Cardiac fibroblast (primary cell): ENCODE results near the gene PLXDC2.
A peak's percentile ranks its signal among the peaks of the same experiment; 100 is the strongest.

Source experiments
- DNase-seq, 2 donors: peaks; one replicate each; pipeline versions ENCODE4 v3.0.0 to v3.0.0-alpha.2; 2010; ENCODE audit warnings: low read depth in 2 of 2
- H3K4me3 ChIP-seq, 2 donors: replicated peaks in 1 of 2; 1 replicate in 1 of 2; 2 replicates in 1 of 2; pipeline ENCODE4 v1.5.1; 2011; ENCODE audit warnings: low read depth in 2 of 2, low read length in 2 of 2, mild to moderate bottlenecking in 2 of 2, moderate library complexity in 1 of 2
- TF ChIP-seq, protein P1 (sequence below): IDR thresholded peaks from one replicate; pipeline ENCODE4 v1.5.1; 2011; ENCODE audit warnings: low read depth, mild to moderate bottlenecking, low read length, inconsistent platforms

The PLXDC2 gene

GRCh38 chr10:20005638-20006037 lies 189.4 kb downstream of the PLXDC2 start:
- DNase-seq, result no peak
- H3K4me3 ChIP-seq, result no peak overlapping the region
- TF ChIP-seq, protein P1, sequence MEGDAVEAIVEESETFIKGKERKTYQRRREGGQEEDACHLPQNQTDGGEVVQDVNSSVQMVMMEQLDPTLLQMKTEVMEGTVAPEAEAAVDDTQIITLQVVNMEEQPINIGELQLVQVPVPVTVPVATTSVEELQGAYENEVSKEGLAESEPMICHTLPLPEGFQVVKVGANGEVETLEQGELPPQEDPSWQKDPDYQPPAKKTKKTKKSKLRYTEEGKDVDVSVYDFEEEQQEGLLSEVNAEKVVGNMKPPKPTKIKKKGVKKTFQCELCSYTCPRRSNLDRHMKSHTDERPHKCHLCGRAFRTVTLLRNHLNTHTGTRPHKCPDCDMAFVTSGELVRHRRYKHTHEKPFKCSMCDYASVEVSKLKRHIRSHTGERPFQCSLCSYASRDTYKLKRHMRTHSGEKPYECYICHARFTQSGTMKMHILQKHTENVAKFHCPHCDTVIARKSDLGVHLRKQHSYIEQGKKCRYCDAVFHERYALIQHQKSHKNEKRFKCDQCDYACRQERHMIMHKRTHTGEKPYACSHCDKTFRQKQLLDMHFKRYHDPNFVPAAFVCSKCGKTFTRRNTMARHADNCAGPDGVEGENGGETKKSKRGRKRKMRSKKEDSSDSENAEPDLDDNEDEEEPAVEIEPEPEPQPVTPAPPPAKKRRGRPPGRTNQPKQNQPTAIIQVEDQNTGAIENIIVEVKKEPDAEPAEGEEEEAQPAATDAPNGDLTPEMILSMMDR, result no peak

DNA sequence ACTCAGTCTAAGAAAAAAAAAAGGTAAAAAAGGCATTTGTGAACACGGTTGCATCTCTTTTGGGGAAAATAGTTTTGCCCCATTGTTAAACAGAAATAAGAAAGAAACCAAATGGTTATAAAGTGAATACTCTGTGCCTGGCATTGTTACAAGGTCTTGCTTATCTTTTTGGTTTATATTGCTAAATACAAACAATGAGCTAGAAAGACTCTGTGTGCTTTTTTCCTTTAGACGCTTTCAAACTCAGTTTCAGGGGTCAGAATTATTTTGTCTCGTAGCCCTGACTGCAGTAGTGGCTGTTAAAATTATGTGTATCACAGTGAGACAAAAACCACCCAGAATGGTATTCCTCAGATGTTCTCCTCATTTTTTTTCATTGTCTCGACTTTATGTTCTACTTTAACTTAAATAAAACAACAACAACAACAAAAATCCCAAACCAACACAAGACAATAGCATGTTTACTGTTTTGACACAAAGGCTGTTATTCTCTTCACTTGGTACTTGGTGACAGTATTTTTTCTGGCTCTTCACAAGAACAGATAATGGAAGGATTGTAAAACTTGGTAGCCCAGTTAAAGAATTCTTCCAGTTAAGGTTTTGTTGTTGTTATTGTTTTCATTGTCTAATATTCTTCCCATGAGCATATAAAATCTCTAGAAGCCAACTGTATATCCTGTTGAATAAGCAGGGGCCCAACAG lies 190.1 kb downstream of the PLXDC2 start:
- DNase-seq, result peak; percentile 19 to 45
- TF ChIP-seq, protein P1, result no peak
- no peak overlapping the region for H3K4me3 ChIP-seq

DNA sequence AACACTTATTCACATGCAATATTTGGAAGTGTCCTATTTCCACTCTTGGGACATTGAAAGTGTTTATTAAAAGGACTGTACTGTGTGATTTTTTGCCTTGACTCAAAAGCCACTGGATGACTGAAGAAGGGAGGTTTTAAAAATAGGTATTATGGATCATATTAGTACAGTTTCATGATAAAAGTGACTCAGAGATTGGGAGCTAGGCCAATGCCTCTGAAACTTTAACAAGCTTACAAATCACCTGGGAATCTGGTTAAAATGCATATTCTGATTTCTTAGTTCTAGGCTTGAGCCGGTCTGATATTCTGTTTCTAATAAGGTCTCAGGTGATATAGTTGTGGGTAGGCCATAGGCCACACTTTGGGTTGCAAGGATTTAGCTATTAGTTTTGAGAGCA lies 191.2 kb downstream of the PLXDC2 start:
- DNase-seq, result peak in 1 of 2 donors; percentile 53
- TF ChIP-seq, protein P1, result no peak
- no peak overlapping the region for H3K4me3 ChIP-seq

GRCh38 chr10:20013991-20014750 lies 197.9 kb downstream of the PLXDC2 start:
- TF ChIP-seq, protein P1, result no peak
- no peak for DNase-seq
- H3K4me3 ChIP-seq, result no peak overlapping the region

- no peak overlapping the region for H3K4me3 ChIP-seq
- TF ChIP-seq, protein P1, result no peak
- peak in 1 of 2 donors; percentile 54 for DNase-seq
These were observed 201.7 kb downstream of the PLXDC2 start for GRCh38 chr10:20017961-20018360.

GRCh38 chr10:20020677-20021076 lies 204.4 kb downstream of the PLXDC2 start:
- no peak overlapping the region for H3K4me3 ChIP-seq
- TF ChIP-seq, protein P1, result no peak
- no peak for DNase-seq
